Measurements from ENCODE around the gene IL1RN. TPM values are rescaled to one million over a fixed set of nuclear protein-coding genes. Genes with fewer than 3 reads are reported as not detected.

The IL1RN gene
- total RNA-seq, 1 donor from 2014 or later, result not detected

DNA sequence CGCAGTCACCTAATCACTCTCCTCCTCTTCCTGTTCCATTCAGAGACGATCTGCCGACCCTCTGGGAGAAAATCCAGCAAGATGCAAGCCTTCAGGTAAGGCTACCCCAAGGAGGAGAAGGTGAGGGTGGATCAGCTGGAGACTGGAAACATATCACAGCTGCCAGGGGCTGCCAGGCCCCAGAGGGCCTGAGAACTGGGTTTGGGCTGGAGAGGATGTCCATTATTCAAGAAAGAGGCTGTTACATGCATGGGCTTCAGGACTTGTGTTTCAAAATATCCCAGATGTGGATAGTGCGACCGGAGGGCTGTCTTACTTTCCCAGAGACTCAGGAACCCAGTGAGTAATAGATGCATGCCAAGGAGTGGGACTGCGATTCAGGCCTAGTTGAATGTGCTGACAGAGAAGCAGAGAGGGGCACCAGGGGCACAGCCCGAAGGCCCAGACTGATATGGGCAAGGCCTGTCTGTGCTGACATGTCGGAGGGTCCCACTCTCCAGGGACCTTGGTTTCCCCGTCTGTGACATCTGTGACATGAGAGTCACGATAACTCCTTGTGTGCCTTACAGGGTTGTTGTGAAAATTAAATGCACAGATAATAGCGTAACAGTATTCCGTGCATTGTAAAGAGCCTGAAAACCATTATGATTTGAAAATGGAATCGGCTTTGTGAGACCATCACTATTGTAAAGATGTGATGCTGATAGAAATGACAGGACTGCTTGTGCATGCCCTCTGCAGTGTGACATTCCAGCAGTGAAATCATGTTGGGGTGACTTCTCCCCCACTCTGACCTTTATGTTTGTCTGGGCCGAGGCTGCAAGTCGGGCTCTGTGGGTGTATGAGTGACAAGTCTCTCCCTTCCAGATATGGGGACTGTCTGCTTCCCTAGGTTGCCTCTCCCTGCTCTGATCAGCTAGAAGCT is 510 bp downstream of the IL1RN start:
- Mint-ChIP-seq H3K27me3 (ENCODE audit: low read depth, unreplicated experiment) (peaks cover 8% of the 10 kb centered on the region), H3K4me3 (ENCODE audit: unreplicated experiment) (no peak overlapping the region), H3K4me1 (ENCODE audit: low read depth, unreplicated experiment) (peaks cover 13% of the 10 kb centered on the region), H3K27ac (ENCODE audit: unreplicated experiment) (no peak overlapping the region), H3K36me3 (ENCODE audit: low read depth, unreplicated experiment) (no peaks in the 10 kb centered on the region), H3K9me3 (ENCODE audit: unreplicated experiment) (no peaks in the 10 kb centered on the region)
- no peaks in the 10 kb centered on the region for H3K9me3 ChIP-seq (ENCODE audit: insufficient read depth, low read depth, low read length)
- H4K20me1 ChIP-seq (ENCODE audit: insufficient read depth, low read length), result no peaks in the 10 kb centered on the region
- no peak overlapping the region for H3K4me3 ChIP-seq (ENCODE audit: insufficient read depth, low read depth, low read length)
- H3K4me1 ChIP-seq (ENCODE audit: insufficient read depth, low read length), result peaks cover 14% of the 10 kb centered on the region
- no peak overlapping the region for H3K9ac ChIP-seq (ENCODE audit: low read length)
- H3K27ac ChIP-seq (ENCODE audit: low read depth, low read length), result no peak overlapping the region
- no peaks in the 10 kb centered on the region for H3K36me3 ChIP-seq (ENCODE audit: insufficient read depth, low read length)
- no peaks in the 10 kb centered on the region for H3K79me2 ChIP-seq (ENCODE audit: insufficient read depth, low read length)
- DNase-seq (ENCODE audit: low read depth), result no peak
- no peak overlapping the region for H2AFZ ChIP-seq (ENCODE audit: low read depth, low read length)
- no peak for FAIRE-seq
- H3K4me2 ChIP-seq (ENCODE audit: low read length), result no peak overlapping the region
- H3K27me3 ChIP-seq (ENCODE audit: insufficient read depth, low read length), result no peaks in the 10 kb centered on the region
- no peak for TF ChIP-seq EZH2 (IDR thresholded peaks at IDR 0.05; ENCODE audit: insufficient read depth, low read length)
- TF ChIP-seq, protein P1, sequence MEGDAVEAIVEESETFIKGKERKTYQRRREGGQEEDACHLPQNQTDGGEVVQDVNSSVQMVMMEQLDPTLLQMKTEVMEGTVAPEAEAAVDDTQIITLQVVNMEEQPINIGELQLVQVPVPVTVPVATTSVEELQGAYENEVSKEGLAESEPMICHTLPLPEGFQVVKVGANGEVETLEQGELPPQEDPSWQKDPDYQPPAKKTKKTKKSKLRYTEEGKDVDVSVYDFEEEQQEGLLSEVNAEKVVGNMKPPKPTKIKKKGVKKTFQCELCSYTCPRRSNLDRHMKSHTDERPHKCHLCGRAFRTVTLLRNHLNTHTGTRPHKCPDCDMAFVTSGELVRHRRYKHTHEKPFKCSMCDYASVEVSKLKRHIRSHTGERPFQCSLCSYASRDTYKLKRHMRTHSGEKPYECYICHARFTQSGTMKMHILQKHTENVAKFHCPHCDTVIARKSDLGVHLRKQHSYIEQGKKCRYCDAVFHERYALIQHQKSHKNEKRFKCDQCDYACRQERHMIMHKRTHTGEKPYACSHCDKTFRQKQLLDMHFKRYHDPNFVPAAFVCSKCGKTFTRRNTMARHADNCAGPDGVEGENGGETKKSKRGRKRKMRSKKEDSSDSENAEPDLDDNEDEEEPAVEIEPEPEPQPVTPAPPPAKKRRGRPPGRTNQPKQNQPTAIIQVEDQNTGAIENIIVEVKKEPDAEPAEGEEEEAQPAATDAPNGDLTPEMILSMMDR (IDR thresholded peaks at IDR 0.05; ENCODE audit: insufficient read depth, low read depth, low read length), result no peak

DNA sequence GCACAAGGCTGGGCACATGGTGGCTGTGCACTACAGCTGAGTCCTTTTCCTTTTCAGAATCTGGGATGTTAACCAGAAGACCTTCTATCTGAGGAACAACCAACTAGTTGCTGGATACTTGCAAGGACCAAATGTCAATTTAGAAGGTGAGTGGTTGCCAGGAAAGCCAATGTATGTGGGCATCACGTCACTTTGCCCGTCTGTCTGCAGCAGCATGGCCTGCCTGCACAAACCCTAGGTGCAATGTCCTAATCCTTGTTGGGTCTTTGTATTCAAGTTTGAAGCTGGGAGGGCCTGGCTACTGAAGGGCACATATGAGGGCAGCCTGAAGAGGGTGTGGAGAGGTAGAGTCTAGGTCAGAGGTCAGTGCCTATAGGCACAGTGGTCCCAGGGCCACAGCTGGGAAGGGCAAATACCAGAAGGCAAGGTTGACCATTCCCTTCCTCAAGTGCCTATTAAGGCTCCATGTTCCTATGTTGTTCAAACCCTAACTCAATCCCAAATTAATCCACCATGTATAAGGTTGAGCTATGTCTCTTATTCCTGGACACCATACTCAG is 2.2 kb downstream of the IL1RN start:
- TF ChIP-seq, protein P1 (IDR thresholded peaks at IDR 0.05; ENCODE audit: insufficient read depth, low read depth, low read length), result no peak
- no peak for TF ChIP-seq EZH2 (IDR thresholded peaks at IDR 0.05; ENCODE audit: insufficient read depth, low read length)
- Mint-ChIP-seq H3K36me3 (ENCODE audit: low read depth, unreplicated experiment) (no peaks in the 10 kb centered on the region), H3K4me3 (ENCODE audit: unreplicated experiment) (no peak overlapping the region), H3K9me3 (ENCODE audit: unreplicated experiment) (peaks cover 2% of the 10 kb centered on the region), H3K27me3 (ENCODE audit: low read depth, unreplicated experiment) (peaks cover 8% of the 10 kb centered on the region), H3K27ac (ENCODE audit: unreplicated experiment) (no peak overlapping the region), H3K4me1 (ENCODE audit: low read depth, unreplicated experiment) (peaks cover 6% of the 10 kb centered on the region)
- no peaks in the 10 kb centered on the region for H3K9me3 ChIP-seq (ENCODE audit: insufficient read depth, low read depth, low read length)
- H3K4me1 ChIP-seq (ENCODE audit: insufficient read depth, low read length), result peaks cover 11% of the 10 kb centered on the region
- H3K36me3 ChIP-seq (ENCODE audit: insufficient read depth, low read length), result no peaks in the 10 kb centered on the region
- no peaks in the 10 kb centered on the region for H3K79me2 ChIP-seq (ENCODE audit: insufficient read depth, low read length)
- H2AFZ ChIP-seq (ENCODE audit: low read depth, low read length), result no peak overlapping the region
- FAIRE-seq (no peak), DNase-seq (ENCODE audit: low read depth) (no peak)
- no peak overlapping the region for H3K27ac ChIP-seq (ENCODE audit: low read depth, low read length)
- no peaks in the 10 kb centered on the region for H4K20me1 ChIP-seq (ENCODE audit: insufficient read depth, low read length)
- no peak overlapping the region for H3K9ac ChIP-seq (ENCODE audit: low read length)
- H3K4me2 ChIP-seq (ENCODE audit: low read length), result no peak overlapping the region
- H3K27me3 ChIP-seq (ENCODE audit: insufficient read depth, low read length), result no peaks in the 10 kb centered on the region
- H3K4me3 ChIP-seq (ENCODE audit: insufficient read depth, low read depth, low read length), result no peak overlapping the region
